Measurements from ENCODE around the gene KCNG2. TPM values are rescaled to one million over a fixed set of nuclear protein-coding genes. Genes with fewer than 3 reads are reported as not detected.

Gene KCNG2
- total and polyA plus RNA-seq, 12 donors = 0.16 to 0.79 (median 0.24) TPM; not detected in 7

- no peak for ATAC-seq
- no peak for TF ChIP-seq CTCF (IDR thresholded peaks at IDR 0.05)
- H3K4me3 ChIP-seq = no peak overlapping the region
- H3K27ac ChIP-seq = no peak overlapping the region
- WGBS, 2 donors = 77 to 86% methylated on average over 2 of the region's 2 CpGs
- DNase-seq = no peak
- H3K9me3 ChIP-seq = peaks cover 0 to 24% (median 6%) of the 10 kb centered on the region in 11 donors
- intact Hi-C loops (cut with DNase I) = no loop called here
- peaks cover 0 to 6% (median 0%) of the 10 kb centered on the region in 9 donors for H3K36me3 ChIP-seq
- H3K4me1 ChIP-seq = peaks cover 0 to under 1% (median 0%) of the 10 kb centered on the region in 9 donors
- peaks cover 0 to 31% (median 19%) of the 10 kb centered on the region in 7 donors for H3K27me3 ChIP-seq
Measured at GRCh38 chr18:79861687-79862086, 63.9 kb downstream of the KCNG2 start.

- ATAC-seq = no peak
- 90 to 91% methylated on average over 15 of the region's 15 CpGs for WGBS, 2 donors
- no peaks in the 10 kb centered on the region for H3K4me1 ChIP-seq
- peaks cover 0 to 24% (median 6%) of the 10 kb centered on the region in 11 donors for H3K9me3 ChIP-seq
- H3K4me3 ChIP-seq = no peak overlapping the region
- no peak for TF ChIP-seq CTCF (IDR thresholded peaks at IDR 0.05)
- H3K27me3 ChIP-seq = peaks cover 0 to 30% (median 19%) of the 10 kb centered on the region in 7 donors
- DNase-seq = no peak
- H3K36me3 ChIP-seq = peaks cover 0 to 6% (median 0%) of the 10 kb centered on the region in 9 donors
- intact Hi-C loops (cut with DNase I) = no loop called here
- H3K27ac ChIP-seq = no peak overlapping the region
Measured at GRCh38 chr18:79862562-79862961, 64.8 kb downstream of the KCNG2 start.

DNA sequence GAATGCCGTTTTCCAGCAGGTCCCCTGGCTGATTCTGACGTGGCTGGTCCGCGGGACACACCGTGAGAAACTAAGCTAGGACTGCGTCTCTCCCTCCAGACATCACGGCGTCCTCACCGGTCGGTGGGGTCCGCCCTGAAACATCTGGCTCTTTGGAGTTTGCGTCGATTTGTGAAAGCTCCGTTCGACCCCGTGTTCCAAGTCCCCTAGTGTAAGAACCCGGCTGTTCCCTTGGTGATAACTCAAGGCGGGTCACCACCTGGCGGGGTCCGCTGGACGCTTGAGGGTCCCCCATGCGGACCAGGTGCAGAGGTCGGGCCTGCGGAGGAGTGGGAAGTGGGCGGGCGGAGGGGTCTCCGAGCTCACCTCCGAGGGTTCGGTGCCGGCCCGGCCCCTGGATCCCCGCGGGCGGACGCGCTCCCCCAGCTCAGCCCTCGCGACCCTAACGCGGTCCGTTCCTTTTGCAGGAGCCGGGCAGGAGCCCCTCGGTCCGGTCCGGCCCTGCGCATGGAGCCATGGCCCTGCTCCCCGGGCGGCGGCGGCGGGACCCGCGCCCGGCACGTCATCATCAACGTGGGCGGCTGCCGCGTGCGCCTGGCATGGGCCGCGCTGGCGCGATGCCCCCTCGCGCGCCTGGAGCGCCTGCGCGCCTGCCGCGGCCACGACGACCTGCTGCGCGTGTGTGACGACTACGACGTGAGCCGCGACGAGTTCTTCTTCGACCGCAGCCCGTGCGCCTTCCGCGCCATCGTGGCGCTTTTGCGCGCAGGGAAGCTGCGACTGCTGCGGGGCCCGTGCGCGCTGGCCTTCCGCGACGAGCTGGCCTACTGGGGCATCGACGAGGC lies 65.6 kb downstream of the KCNG2 start:
- DNase-seq = no peak

More for the DNA sequence above, 65.6 kb downstream of the KCNG2 start:
- WGBS, 2 donors = 60 to 70% methylated on average over 92 to 102 of the region's 102 CpGs
- H3K4me3 ChIP-seq = no peak overlapping the region
- no peak for TF ChIP-seq CTCF (IDR thresholded peaks at IDR 0.05)
- H3K36me3 ChIP-seq = peaks cover 0 to 6% (median 0%) of the 10 kb centered on the region in 9 donors
- no peak overlapping the region for H3K27ac ChIP-seq
- intact Hi-C loops (cut with DNase I) = no loop called here
- H3K4me1 ChIP-seq = no peaks in the 10 kb centered on the region
- H3K9me3 ChIP-seq = peaks cover 0 to 28% (median 6%) of the 10 kb centered on the region in 11 donors
- H3K27me3 ChIP-seq = peaks cover 0 to 30% (median 15%) of the 10 kb centered on the region in 7 donors
- ATAC-seq = no peak
